Bronchial epithelial cell (primary cell): ENCODE measurements around the gene ERICH6. TPM values are rescaled to one million over a fixed set of nuclear protein-coding genes. Genes with fewer than 3 reads are reported as not detected.

ENCODE experiments used
- DNase-seq: peaks from one replicate; pipeline ENCODE4 v3.0.0-alpha.2; 2010; ENCODE audit warnings: low read depth
- FAIRE-seq: peaks from 2 replicates; lab custom pipeline; 2011; peaks lifted over from hg19 to GRCh38; lab: Jason Lieb, UNC
- H3K27me3 ChIP-seq: 2 replicates; pipeline ENCODE4 v1.5.1; 2011; ENCODE audit warnings: low read length; ENCODE audit not compliant: control insufficient read depth, insufficient read depth
- H3K36me3 ChIP-seq: 2 replicates; pipeline ENCODE4 v1.5.1; 2011; ENCODE audit warnings: low read length; ENCODE audit not compliant: control insufficient read depth, insufficient read depth
- H3K4me3 ChIP-seq: 2 replicates; pipeline ENCODE4 v1.5.1; 2011; ENCODE audit warnings: mild to moderate bottlenecking, low read depth, low read length, control low read depth
- total RNA-seq: library from RNA; depleted of rRNA; stranded (reverse); fragments of >200 nt; gene quantifications from 2 replicates; pipeline ENCODE4 v1.2.1, GENCODE V29; 2014
- TF ChIP-seq, protein P1 (sequence below): IDR thresholded peaks from 2 replicates; pipeline ENCODE4 v1.5.1; 2011; ENCODE audit warnings: mild to moderate bottlenecking, moderate library complexity, low read length, control low read depth, inconsistent platforms; ENCODE audit not compliant: insufficient read depth, severe bottlenecking

The ERICH6 gene
- total RNA-seq, 1 donor from 2014 or later: not detected

DNA sequence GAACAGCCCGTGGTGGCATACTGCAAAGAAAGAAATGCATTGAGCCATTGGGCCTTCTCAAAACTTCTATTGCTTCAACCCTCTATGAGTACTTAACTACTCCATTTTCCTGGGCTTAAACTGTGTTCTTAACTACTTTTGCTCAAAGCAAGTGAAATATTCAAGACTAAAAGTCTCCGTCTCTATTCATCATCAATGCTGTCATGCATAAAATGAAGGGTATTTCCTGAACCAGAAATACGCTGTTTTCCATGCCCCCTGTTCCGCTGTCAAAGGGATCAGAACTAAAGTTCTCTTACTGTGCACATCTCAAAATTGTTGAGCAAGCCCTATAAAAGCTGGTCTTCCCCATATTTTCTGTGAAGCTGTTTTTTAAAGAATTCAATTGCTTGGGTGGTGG, 39.0 kb upstream of the ERICH6 start:
- no peak for DNase-seq
- FAIRE-seq: no peak
- TF ChIP-seq, protein P1, sequence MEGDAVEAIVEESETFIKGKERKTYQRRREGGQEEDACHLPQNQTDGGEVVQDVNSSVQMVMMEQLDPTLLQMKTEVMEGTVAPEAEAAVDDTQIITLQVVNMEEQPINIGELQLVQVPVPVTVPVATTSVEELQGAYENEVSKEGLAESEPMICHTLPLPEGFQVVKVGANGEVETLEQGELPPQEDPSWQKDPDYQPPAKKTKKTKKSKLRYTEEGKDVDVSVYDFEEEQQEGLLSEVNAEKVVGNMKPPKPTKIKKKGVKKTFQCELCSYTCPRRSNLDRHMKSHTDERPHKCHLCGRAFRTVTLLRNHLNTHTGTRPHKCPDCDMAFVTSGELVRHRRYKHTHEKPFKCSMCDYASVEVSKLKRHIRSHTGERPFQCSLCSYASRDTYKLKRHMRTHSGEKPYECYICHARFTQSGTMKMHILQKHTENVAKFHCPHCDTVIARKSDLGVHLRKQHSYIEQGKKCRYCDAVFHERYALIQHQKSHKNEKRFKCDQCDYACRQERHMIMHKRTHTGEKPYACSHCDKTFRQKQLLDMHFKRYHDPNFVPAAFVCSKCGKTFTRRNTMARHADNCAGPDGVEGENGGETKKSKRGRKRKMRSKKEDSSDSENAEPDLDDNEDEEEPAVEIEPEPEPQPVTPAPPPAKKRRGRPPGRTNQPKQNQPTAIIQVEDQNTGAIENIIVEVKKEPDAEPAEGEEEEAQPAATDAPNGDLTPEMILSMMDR: no peak
- H3K4me3 ChIP-seq: no peak overlapping the region
- H3K27me3 ChIP-seq: no peaks in the 10 kb centered on the region
- peaks cover 12% of the 10 kb centered on the region for H3K36me3 ChIP-seq

DNA sequence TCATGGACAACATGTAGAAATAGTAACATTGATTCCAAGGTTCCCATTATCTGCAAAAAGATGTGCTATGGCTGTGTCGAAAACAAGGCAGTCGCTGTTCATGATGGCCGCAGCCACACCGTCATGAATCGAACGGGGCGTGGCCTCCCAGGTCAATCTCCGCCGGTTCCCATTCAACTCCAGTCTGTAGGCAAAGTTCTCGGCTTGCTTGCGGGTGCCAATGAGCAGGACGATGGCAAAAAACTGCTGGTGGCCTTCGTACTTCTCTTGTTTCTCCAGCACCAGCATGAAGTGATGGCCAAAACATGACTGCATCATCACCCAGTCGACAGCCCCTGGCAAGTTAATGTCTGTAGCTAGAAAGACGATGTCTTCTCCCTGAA, 38.4 kb upstream of the ERICH6 start:
- FAIRE-seq (no peak), DNase-seq (no peak)
- peaks cover 11% of the 10 kb centered on the region for H3K36me3 ChIP-seq
- H3K27me3 ChIP-seq: no peaks in the 10 kb centered on the region
- TF ChIP-seq, protein P1: no peak
- H3K4me3 ChIP-seq: no peak overlapping the region

DNA sequence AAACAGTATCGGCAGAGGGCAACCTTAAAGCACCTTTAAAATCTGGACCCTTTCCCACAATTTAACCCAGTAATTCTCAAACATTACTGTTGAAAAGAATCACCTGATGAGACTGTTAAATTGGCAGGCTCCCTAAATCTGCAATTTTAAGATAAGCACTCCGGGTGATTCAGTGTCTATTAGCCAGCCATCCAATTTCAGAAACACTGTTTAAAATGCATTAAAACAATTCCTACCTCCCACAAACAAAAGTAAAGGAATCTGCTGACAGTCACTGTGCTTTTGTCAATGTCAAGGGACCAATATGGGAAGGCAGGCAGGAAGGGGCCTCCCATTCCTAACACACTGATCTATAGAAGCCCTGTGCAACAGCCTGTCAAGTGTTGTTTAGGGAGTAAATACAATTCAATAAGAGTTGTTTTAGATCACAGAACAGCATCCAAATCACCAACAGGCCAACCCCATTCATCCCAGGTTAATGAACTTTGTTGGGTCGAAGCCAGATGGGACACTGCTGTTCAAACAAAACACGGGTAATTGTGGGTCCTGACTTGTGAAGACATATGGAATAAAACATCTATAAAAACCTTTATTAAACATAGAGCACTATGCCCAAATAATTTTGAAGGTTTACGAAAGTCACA, 37.9 kb upstream of the ERICH6 start:
- DNase-seq: no peak
- H3K27me3 ChIP-seq: no peaks in the 10 kb centered on the region
- no peak overlapping the region for H3K4me3 ChIP-seq
- H3K36me3 ChIP-seq: peaks cover 8% of the 10 kb centered on the region
- TF ChIP-seq, protein P1: no peak
- FAIRE-seq: no peak

- H3K27me3 ChIP-seq: no peaks in the 10 kb centered on the region
- TF ChIP-seq, protein P1: no peak
- FAIRE-seq (no peak), DNase-seq (no peak)
- no peak overlapping the region for H3K4me3 ChIP-seq
- peaks cover 6% of the 10 kb centered on the region for H3K36me3 ChIP-seq
These were observed 37.2 kb upstream of the ERICH6 start for GRCh38 chr3:150740733-150741496.

DNA sequence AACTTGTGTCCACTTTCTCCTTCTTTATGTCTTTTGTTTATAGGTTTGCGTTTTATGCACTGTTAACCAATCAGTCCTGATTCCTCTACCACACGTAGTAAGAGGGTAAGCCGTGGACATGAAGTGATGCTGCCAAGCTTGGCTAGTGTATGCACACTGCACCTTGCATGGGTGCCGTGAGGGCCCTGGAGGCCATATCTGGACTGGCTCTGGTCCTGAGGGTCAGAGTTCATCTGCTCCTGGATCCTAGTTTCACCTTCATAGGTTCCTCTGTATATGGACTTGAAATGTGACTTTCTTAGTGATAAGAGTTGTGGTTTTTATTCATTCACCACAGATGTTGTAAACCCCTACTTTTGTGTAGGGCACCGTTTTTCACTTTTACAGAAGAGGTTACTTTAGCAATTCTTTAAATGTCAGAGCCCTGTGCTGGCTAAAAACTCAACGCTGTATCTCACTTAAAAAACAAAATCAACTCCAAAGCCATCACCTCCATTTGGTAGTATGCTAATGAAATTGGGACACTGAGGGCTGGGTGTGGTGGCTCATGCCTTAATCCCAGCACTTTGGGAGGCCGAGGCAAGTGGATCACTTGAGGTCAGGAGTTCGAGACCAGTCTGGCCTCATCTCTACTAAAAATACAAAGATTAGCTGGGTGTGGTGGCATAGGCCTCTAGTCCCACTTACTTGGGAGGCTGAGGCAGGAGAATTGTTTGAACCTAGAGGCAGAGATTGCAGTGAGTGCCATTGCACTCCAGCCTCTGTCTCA, 36.3 kb upstream of the ERICH6 start:
- no peak for DNase-seq
- peaks cover 6% of the 10 kb centered on the region for H3K36me3 ChIP-seq
- no peak for FAIRE-seq
- no peak overlapping the region for H3K4me3 ChIP-seq
- TF ChIP-seq, protein P1: no peak
- H3K27me3 ChIP-seq: no peaks in the 10 kb centered on the region
